H9 (cell line): Measurements from ENCODE around the gene COL4A2. TPM values are rescaled to one million over a fixed set of nuclear protein-coding genes. Genes with fewer than 3 reads are reported as not detected.

Experiments
- DNase-seq: peaks from one replicate; pipeline ENCODE4 v3.0.0-alpha.2; 2017
- H2AFZ ChIP-seq: one replicate; pipeline ENCODE4 v1.6.1; 2013; ENCODE audit warnings: mild to moderate bottlenecking, low read length, control low read depth, moderate library complexity
- H2AK5ac ChIP-seq: 2 replicates; pipeline ENCODE4 v1.6.1; 2013; ENCODE audit warnings: low read length, control low read depth, mixed read lengths; ENCODE audit not compliant: insufficient read length
- H2BK120ac ChIP-seq: one replicate; pipeline ENCODE4 v1.6.1; 2013; ENCODE audit warnings: low read depth, mild to moderate bottlenecking, low read length, control low read depth, inconsistent platforms; ENCODE audit not compliant: poor library complexity, severe bottlenecking
- H2BK12ac ChIP-seq: 2 replicates; pipeline ENCODE4 v1.6.1; 2013; ENCODE audit warnings: low read length, control low read depth, mixed read lengths, low read depth; ENCODE audit not compliant: insufficient read length
- H2BK15ac ChIP-seq: 2 replicates; pipeline ENCODE4 v1.6.1; 2013; ENCODE audit warnings: low read depth, low read length, control low read depth
- H2BK20ac ChIP-seq: one replicate; pipeline ENCODE4 v1.6.1; 2013; ENCODE audit warnings: low read depth, mild to moderate bottlenecking, low read length, control low read depth, inconsistent platforms; ENCODE audit not compliant: poor library complexity, severe bottlenecking
- H2BK5ac ChIP-seq: 2 replicates; pipeline ENCODE4 v1.6.1; 2013; ENCODE audit warnings: low read length, control low read depth, mixed read lengths; ENCODE audit not compliant: insufficient read length
- H3K14ac ChIP-seq: 2 replicates; pipeline ENCODE4 v1.6.1; 2013; ENCODE audit warnings: low read length, control low read depth; ENCODE audit not compliant: insufficient read depth
- H3K18ac ChIP-seq: 2 replicates; pipeline ENCODE4 v1.6.1; 2013; ENCODE audit warnings: low read depth, mild to moderate bottlenecking, mixed read lengths, low read length, control low read depth; ENCODE audit not compliant: insufficient read length
- H3K23ac ChIP-seq: 2 replicates; pipeline ENCODE4 v1.6.1; 2013; ENCODE audit warnings: low read length, control low read depth, mixed read lengths, low read depth; ENCODE audit not compliant: insufficient read length
- H3K23me2 ChIP-seq: 2 replicates; pipeline ENCODE4 v1.6.1; 2013; ENCODE audit warnings: low read depth, mild to moderate bottlenecking, mixed read lengths, low read length, control low read depth; ENCODE audit not compliant: insufficient read length, poor library complexity, severe bottlenecking
- H3K27ac ChIP-seq: 2 replicates; pipeline ENCODE4 v1.5.1; 2013; ENCODE audit warnings: low read length, control low read depth, mixed read lengths, low read depth; ENCODE audit not compliant: insufficient read length
- H3K27me3 ChIP-seq: 2 replicates; pipeline ENCODE4 v1.6.1; 2013; ENCODE audit warnings: low read length, control low read depth, inconsistent platforms; ENCODE audit not compliant: insufficient read depth
- H3K4ac ChIP-seq: 2 replicates; pipeline ENCODE4 v1.6.1; 2013; ENCODE audit warnings: low read depth, mild to moderate bottlenecking, control low read depth, inconsistent platforms, low read length, moderate library complexity
- H3K4me1 ChIP-seq: 2 replicates; pipeline ENCODE4 v1.6.1; 2013; ENCODE audit warnings: low read length, control low read depth, inconsistent platforms; ENCODE audit not compliant: insufficient read depth
- H3K4me2 ChIP-seq: 2 replicates; pipeline ENCODE4 v1.6.1; 2013; ENCODE audit warnings: low read length, control low read depth, mixed read lengths; ENCODE audit not compliant: insufficient read length, insufficient read depth
- H3K56ac ChIP-seq: 2 replicates; pipeline ENCODE4 v1.6.1; 2013; ENCODE audit warnings: low read depth, mild to moderate bottlenecking, mixed read lengths, low read length, control low read depth; ENCODE audit not compliant: insufficient read length
- H3K79me1 ChIP-seq: 2 replicates; pipeline ENCODE4 v1.6.1; 2013; ENCODE audit warnings: low read depth, mild to moderate bottlenecking, moderate library complexity, low read length, control low read depth, inconsistent platforms; ENCODE audit not compliant: insufficient read depth, poor library complexity, severe bottlenecking
- H3K79me2 ChIP-seq: 2 replicates; pipeline ENCODE4 v1.6.1; 2013; ENCODE audit warnings: low read length, control low read depth, inconsistent platforms; ENCODE audit not compliant: insufficient read depth
- H3K9ac ChIP-seq: 2 replicates; pipeline ENCODE4 v1.6.1; 2013; ENCODE audit warnings: low read length, control low read depth, mixed read lengths; ENCODE audit not compliant: insufficient read length; ENCODE audit errors: extremely low read depth
- H3K9me3 ChIP-seq: one replicate; pipeline ENCODE4 v1.6.1; 2013; ENCODE audit warnings: low read depth, low read length, inconsistent platforms; ENCODE audit not compliant: control insufficient read depth
- H3T11ph ChIP-seq: one replicate; pipeline ENCODE4 v1.6.1; 2013; ENCODE audit warnings: mild to moderate bottlenecking, low read length, control low read depth, inconsistent platforms
- H4K20me1 ChIP-seq: one replicate; pipeline ENCODE4 v1.6.1; 2013; ENCODE audit not compliant: control insufficient read depth, insufficient read length, insufficient read depth
- H4K5ac ChIP-seq: 2 replicates; pipeline ENCODE4 v1.6.1; 2013; ENCODE audit warnings: low read depth, mild to moderate bottlenecking, mixed read lengths, low read length, control low read depth; ENCODE audit not compliant: insufficient read length
- H4K8ac ChIP-seq: replicated peaks from 2 replicates; pipeline ENCODE4 v1.6.1; 2013; ENCODE audit warnings: low read length, control low read depth, mixed read lengths, low read depth; ENCODE audit not compliant: insufficient read length
- H4K91ac ChIP-seq: 2 replicates; pipeline ENCODE4 v1.6.1; 2013; ENCODE audit warnings: low read depth, mild to moderate bottlenecking, moderate library complexity, mixed read lengths, low read length, control low read depth; ENCODE audit not compliant: insufficient read length
- H3K27ac Mint-ChIP-seq, 3 experiments: 2 replicates in 2 of 3; 3 replicates in 1 of 3; pipeline ENCODE4 v1.8.0; 2020 to 2021; ENCODE audit warnings: mixed read lengths in 3 of 3, mild to moderate bottlenecking in 1 of 3, moderate library complexity in 1 of 3
- H3K27me3 Mint-ChIP-seq: 2 replicates; pipeline ENCODE4 v1.8.0; 2021; ENCODE audit warnings: low read depth, mild to moderate bottlenecking, moderate library complexity, mixed read lengths
- H3K36me3 Mint-ChIP-seq, 3 experiments: 2 replicates in 2 of 3; 3 replicates in 1 of 3; pipeline ENCODE4 v1.8.0; 2020 to 2021; ENCODE audit warnings: low read depth in 3 of 3, mixed read lengths in 3 of 3; ENCODE audit not compliant: insufficient read depth in 1 of 3
- H3K4me1 Mint-ChIP-seq, 2 experiments: 2 replicates each; pipeline ENCODE4 v1.8.0; 2020; ENCODE audit warnings: mixed read lengths in 2 of 2
- H3K4me3 Mint-ChIP-seq, 2 experiments: 2 replicates in 1 of 2; 3 replicates in 1 of 2; pipeline ENCODE4 v1.8.0; 2020 to 2021; ENCODE audit warnings: mild to moderate bottlenecking in 2 of 2, mixed read lengths in 2 of 2, moderate library complexity in 1 of 2
- H3K9me3 Mint-ChIP-seq, 2 experiments: 2 replicates in 1 of 2; 3 replicates in 1 of 2; pipeline ENCODE4 v1.8.0; 2020; ENCODE audit warnings: mild to moderate bottlenecking in 2 of 2, mixed read lengths in 2 of 2, moderate library complexity in 1 of 2
- WGBS: extraction: QIAGEN DNeasy Blood & Tissue Kit; methylation state at CpG from one replicate; pipeline ENCODE4 v1.1.7; 2013; ENCODE audit warnings: missing lambda C conversion rate, low lambda C conversion rate, mixed read lengths; ENCODE audit not compliant: insufficient read length; ENCODE audit errors: extremely low coverage; 5-methylcytosine and 5-hydroxymethylcytosine counted together
- total RNA-seq: library from RNA; stranded (reverse); gene quantifications from 2 replicates; pipeline ENCODE4 v1.2.1, GENCODE V29; 2021
- TF ChIP-seq, protein P1 (sequence below): fragments of 200-600 bp; sonication (generic); conservative IDR thresholded peaks from 3 replicates; pipeline ENCODE4 v1.8.0; 2021; ENCODE audit warnings: antibody characterized with exemption, mild to moderate bottlenecking

COL4A2 gene
- total RNA-seq, 1 experiment from 2014 or later, result 76.5 TPM

DNA sequence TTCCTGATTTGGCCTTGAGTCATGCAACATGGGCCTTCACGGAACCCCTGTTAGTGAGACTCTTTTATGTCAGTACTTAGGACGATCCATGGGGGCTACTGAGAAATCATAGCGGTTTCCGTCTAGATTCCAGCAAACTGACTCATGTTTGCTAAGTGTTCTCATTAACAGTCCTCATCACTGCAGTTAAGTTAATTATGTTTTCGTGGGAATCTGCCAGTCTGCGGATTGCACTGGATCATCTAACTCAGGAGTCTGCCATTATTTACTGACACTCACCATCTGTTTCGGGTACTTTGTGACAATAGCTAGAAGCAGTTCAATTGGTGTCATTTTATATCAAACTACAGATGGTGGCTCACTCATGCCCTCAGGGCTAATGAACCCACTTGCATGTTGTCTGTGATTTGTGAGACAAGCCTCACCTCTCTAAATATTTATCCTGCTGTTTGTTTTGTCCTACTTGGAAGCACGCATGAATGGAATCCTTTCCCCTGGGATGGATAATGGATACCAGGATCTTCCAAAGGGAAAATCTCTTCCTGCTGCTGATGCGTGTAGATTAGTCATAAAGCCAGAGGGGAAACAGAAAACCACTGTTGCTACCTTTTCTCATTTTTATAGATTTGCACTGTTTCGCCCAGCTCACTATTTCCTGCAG lies 192.7 kb downstream of the COL4A2 start:
- Histone ChIP-seq H2BK20ac (no peak overlapping the region), H3K23me2 (no peaks in the 10 kb centered on the region), H3T11ph (no peak overlapping the region), H4K20me1 (no peaks in the 10 kb centered on the region), H3K4me2 (no peak overlapping the region), H2BK5ac (no peak overlapping the region), H3K23ac (no peak overlapping the region), H3K18ac (no peak overlapping the region), H3K79me2 (no peaks in the 10 kb centered on the region), H3K27me3 (no peaks in the 10 kb centered on the region), H4K8ac (no peak overlapping the region), H2BK15ac (no peak overlapping the region), H3K79me1 (no peaks in the 10 kb centered on the region), H3K4ac (no peak overlapping the region), H3K14ac (no peak overlapping the region), H2AFZ (no peak overlapping the region), H3K9me3 (no peaks in the 10 kb centered on the region), H2BK12ac (no peak overlapping the region), H4K91ac (no peak overlapping the region), H3K9ac (no peak overlapping the region), H2AK5ac (no peak overlapping the region), H3K27ac (no peak overlapping the region), H3K4me1 (no peaks in the 10 kb centered on the region), H3K56ac (no peak overlapping the region), H2BK120ac (no peak overlapping the region), H4K5ac (no peak overlapping the region)
- peaks cover 59 to 80% (median 72%) of the 10 kb centered on the region in 3 experiments for H3K36me3 Mint-ChIP-seq
- WGBS, result no CpG with 5 or more reads among the region's 10 CpGs
- no peak for DNase-seq
- H3K27me3 Mint-ChIP-seq, result no peaks in the 10 kb centered on the region
- no peaks in the 10 kb centered on the region for H3K4me1 Mint-ChIP-seq
- peak overlapping the region in 1 of 3 experiments; percentile 69; a peak in 2 of 7 replicates for H3K27ac Mint-ChIP-seq
- TF ChIP-seq, protein P1, sequence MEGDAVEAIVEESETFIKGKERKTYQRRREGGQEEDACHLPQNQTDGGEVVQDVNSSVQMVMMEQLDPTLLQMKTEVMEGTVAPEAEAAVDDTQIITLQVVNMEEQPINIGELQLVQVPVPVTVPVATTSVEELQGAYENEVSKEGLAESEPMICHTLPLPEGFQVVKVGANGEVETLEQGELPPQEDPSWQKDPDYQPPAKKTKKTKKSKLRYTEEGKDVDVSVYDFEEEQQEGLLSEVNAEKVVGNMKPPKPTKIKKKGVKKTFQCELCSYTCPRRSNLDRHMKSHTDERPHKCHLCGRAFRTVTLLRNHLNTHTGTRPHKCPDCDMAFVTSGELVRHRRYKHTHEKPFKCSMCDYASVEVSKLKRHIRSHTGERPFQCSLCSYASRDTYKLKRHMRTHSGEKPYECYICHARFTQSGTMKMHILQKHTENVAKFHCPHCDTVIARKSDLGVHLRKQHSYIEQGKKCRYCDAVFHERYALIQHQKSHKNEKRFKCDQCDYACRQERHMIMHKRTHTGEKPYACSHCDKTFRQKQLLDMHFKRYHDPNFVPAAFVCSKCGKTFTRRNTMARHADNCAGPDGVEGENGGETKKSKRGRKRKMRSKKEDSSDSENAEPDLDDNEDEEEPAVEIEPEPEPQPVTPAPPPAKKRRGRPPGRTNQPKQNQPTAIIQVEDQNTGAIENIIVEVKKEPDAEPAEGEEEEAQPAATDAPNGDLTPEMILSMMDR, result no peak
- H3K4me3 Mint-ChIP-seq, result no peak overlapping the region
- peaks cover 0 to 9% of the 10 kb centered on the region in 2 experiments; a peak in 1 of 5 replicates for H3K9me3 Mint-ChIP-seq
